Measurements from ENCODE around the gene SP1. TPM values are rescaled to one million over a fixed set of nuclear protein-coding genes. Genes with fewer than 3 reads are reported as not detected.
"Not testable (repeated sequence)": the region's sequence is repeated elsewhere in the genome, so short reads cannot be mapped to it uniquely, and the experiment has no call there.

SP1 gene
- polyA plus RNA-seq (ENCODE audit: insufficient read length in 4 of 4), result 10 to 100 TPM; 67.0 to 85.0 (median 78.8) TPM

GRCh38 chr12:53380104-53380793 lies at the start of gene SP1:
Gene SP1 (plus strand): TSS chr12:53380176. CDS start chr12:53380292, 116 bp downstream.
- DNase-seq (ENCODE audit: low read depth in 4 of 4, low spot score in 3 of 4), result peak; percentile 74 to 85 (median 82)

GRCh38 chr12:53330671-53331070 lies 49.3 kb upstream of the SP1 start:
- no peak for DNase-seq (ENCODE audit: low read depth in 4 of 4, low spot score in 3 of 4)

GRCh38 chr12:53332339-53332738 lies 47.6 kb upstream of the SP1 start:
- DNase-seq (ENCODE audit: low read depth in 4 of 4, low spot score in 3 of 4), result not testable (repeated sequence)

- no peak for DNase-seq (ENCODE audit: low read depth in 4 of 4, low spot score in 3 of 4)
These were observed 47.2 kb upstream of the SP1 start for GRCh38 chr12:53332744-53333143.

GRCh38 chr12:53333289-53333688 lies 46.7 kb upstream of the SP1 start:
- DNase-seq (ENCODE audit: low read depth in 4 of 4, low spot score in 3 of 4), result no peak

- no peak for DNase-seq (ENCODE audit: low read depth in 4 of 4, low spot score in 3 of 4)
These were observed 46.1 kb upstream of the SP1 start for GRCh38 chr12:53333845-53334244.

GRCh38 chr12:53334822-53335221 lies 45.2 kb upstream of the SP1 start:
- DNase-seq (ENCODE audit: low read depth in 4 of 4, low spot score in 3 of 4), result no peak

- DNase-seq (ENCODE audit: low read depth in 4 of 4, low spot score in 3 of 4), result no peak
These were observed 43.7 kb upstream of the SP1 start, which contains the start of gene SP7 for GRCh38 chr12:53336181-53336681. Gene SP7 (minus strand): TSS chr12:53336354. CDS start chr12:53335646, 708 bp downstream.

GRCh38 chr12:53338017-53338416 lies 42.0 kb upstream of the SP1 start:
- no peak for DNase-seq (ENCODE audit: low read depth in 4 of 4, low spot score in 3 of 4)

GRCh38 chr12:53338916-53339315 lies 41.1 kb upstream of the SP1 start:
- DNase-seq (ENCODE audit: low read depth in 4 of 4, low spot score in 3 of 4), result no peak

GRCh38 chr12:53340398-53340797 lies 39.6 kb upstream of the SP1 start:
- DNase-seq (ENCODE audit: low read depth in 4 of 4, low spot score in 3 of 4), result no peak

GRCh38 chr12:53343449-53343848 lies 36.5 kb upstream of the SP1 start:
- DNase-seq (ENCODE audit: low read depth in 4 of 4, low spot score in 3 of 4), result no peak

GRCh38 chr12:53343969-53344368 lies 36.0 kb upstream of the SP1 start:
- no peak for DNase-seq (ENCODE audit: low read depth in 4 of 4, low spot score in 3 of 4)

- no peak for DNase-seq (ENCODE audit: low read depth in 4 of 4, low spot score in 3 of 4)
These were observed 35.5 kb upstream of the SP1 start for GRCh38 chr12:53344487-53344823.

- DNase-seq (ENCODE audit: low read depth in 4 of 4, low spot score in 3 of 4), result peak in 3 of 4 donors; percentile 75 to 80 (median 75)
These were observed 35.0 kb upstream of the SP1 start for GRCh38 chr12:53344824-53345485.

- DNase-seq (ENCODE audit: low read depth in 4 of 4, low spot score in 3 of 4), result no peak
These were observed 34.3 kb upstream of the SP1 start for GRCh38 chr12:53345486-53346188.

GRCh38 chr12:53346491-53346890 lies 33.5 kb upstream of the SP1 start:
- DNase-seq (ENCODE audit: low read depth in 4 of 4, low spot score in 3 of 4), result no peak

- no peak for DNase-seq (ENCODE audit: low read depth in 4 of 4, low spot score in 3 of 4)
These were observed 32.1 kb upstream of the SP1 start for GRCh38 chr12:53347905-53348304.

- DNase-seq (ENCODE audit: low read depth in 4 of 4, low spot score in 3 of 4), result peak; percentile 83 to 88 (median 84)
These were observed 27.4 kb upstream of the SP1 start for GRCh38 chr12:53352331-53353256.

GRCh38 chr12:53353257-53353655 lies 26.7 kb upstream of the SP1 start:
- DNase-seq (ENCODE audit: low read depth in 4 of 4, low spot score in 3 of 4), result no peak

Data from right renal pelvis (tissue), 4 donors.